GM12872 (cell line): ENCODE measurements around the gene ATP9B.

Source experiments
- TF ChIP-seq, protein P1 (sequence below): IDR thresholded peaks from 3 replicates; pipeline ENCODE4 v1.5.1; 2011; ENCODE audit warnings: low read depth, mild to moderate bottlenecking, low read length, moderate library complexity; ENCODE audit not compliant: insufficient read depth

The ATP9B gene

DNA sequence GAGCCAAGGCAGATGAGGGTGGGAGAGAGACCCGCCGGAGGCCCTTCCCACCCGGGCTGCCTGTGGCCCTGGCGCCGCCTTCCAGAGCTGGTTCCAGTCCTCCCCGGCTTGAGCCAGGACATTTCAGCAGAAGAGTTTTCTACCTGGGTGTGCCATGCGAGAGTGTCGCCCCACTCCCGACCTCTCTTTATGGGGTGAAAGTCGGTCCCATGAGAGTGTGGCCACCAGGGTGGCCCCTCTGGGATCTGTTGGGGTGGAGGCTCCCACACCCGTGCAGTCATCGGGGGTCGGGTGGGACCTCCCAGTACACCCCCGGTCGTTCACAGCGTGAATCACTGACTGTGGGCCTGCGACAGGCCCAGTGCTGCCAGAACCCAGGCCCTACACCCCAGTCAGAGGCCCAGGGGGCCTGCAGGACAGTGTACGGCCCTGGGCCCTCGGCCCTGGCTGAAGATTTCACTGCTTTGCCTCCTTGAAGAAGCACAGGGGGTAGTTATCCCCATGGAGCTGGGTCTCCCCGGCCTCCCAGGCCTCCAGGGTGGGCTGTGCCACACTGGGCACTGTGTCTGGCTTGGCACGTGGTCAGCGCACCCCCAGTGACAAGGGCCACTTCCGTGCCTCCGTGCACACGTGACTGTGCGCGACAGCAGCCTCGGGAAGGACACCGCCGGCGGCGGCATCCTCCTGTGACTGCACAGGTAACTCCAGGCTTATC is 332.5 kb downstream of the ATP9B start:
- TF ChIP-seq, protein P1, sequence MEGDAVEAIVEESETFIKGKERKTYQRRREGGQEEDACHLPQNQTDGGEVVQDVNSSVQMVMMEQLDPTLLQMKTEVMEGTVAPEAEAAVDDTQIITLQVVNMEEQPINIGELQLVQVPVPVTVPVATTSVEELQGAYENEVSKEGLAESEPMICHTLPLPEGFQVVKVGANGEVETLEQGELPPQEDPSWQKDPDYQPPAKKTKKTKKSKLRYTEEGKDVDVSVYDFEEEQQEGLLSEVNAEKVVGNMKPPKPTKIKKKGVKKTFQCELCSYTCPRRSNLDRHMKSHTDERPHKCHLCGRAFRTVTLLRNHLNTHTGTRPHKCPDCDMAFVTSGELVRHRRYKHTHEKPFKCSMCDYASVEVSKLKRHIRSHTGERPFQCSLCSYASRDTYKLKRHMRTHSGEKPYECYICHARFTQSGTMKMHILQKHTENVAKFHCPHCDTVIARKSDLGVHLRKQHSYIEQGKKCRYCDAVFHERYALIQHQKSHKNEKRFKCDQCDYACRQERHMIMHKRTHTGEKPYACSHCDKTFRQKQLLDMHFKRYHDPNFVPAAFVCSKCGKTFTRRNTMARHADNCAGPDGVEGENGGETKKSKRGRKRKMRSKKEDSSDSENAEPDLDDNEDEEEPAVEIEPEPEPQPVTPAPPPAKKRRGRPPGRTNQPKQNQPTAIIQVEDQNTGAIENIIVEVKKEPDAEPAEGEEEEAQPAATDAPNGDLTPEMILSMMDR: no peak

DNA sequence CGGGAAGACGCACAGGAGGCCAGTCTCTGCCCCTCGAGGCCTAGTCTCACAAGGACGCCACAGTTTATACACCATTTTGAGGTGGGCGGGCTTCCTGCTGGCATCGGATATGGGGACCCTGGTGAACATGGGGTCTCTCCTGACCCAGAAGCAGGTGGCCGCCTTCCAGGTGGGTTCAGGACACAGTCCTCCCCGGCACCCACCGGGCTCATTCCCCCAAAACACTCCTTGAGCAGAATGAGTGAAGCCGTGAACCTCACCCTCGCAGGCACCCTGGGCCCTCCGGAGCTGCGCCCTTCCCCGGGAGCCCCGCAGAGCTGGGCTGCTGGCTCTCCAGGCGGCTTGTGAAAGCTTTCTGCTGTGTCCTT is 333.0 kb downstream of the ATP9B start:
- TF ChIP-seq, protein P1: no peak

DNA sequence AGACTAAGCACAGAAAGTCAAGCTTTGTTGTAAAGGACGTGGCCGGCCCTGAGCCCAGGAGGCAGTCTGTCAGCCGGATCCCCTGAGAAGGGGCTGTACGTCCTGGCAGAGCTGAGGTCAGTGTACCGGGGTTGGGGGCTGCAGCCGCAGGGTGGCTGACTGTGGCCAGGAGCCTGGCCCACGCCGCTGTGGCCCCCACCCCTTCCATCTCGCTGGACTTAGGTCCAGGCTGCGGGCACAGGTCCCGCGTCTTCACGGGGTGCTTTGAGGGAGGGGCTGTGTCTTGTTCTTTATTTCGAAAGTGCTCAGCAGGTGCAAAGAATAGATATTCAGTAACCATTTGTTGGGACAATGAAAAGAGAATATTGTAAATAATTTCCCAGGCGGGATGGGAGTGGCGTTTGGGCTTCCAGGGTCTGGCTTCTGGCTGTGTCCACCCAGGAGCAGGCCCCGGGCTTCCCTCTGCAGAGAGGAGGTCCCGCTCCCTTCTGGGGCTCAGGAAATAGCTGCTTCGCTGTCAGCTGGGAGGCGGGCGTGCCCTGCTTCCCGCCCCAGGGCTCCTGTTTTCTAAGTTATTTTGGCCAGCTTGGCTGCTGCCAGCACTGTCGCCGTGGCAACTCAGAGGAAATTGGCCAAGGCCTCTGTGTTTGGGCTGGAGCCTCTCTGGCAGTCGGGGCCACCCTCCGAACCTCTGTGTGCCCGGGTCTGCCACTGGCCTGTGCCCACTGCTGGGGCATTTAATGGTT is 334.0 kb downstream of the ATP9B start:
- TF ChIP-seq, protein P1: no peak

DNA sequence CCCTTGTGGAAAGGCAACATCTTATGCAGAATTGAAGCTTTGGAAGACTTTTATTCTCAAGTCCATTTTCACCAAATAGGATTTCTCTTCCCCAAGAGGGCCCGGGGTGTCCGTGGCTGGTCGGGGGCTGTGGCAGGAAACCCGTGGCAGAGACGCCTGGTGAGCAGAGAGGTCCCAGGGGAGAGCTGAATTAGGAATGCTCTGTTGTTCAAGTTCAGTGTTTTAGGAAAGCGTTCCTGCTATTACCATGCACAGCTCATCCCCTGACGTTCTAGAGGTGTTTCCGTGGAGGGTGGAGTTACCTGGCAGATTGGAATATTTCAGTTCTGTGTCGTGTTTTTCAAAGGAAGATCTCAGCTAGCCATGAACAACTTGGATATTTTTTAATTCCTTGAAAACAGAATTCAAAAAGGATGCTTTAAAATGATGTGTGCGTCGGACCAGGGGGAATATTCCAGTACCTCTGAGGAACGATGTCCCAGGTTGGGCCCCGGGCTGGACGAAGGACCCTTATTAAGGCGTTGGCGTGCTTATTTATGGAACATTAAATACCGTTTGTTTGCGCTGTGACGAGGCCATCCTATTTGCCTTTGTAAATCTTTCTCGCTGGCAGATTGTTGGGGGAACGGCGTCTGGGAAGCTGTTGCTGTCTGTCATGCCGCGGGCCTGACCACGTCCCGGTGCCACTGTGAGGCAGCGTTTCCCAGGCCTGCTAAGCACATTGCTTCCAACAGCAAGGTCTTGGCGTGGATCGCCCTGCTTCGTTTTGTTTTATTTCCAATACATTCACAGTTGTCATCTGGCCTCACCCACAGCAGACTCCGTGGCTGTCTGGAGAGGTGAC is 334.8 kb downstream of the ATP9B start:
- TF ChIP-seq, protein P1: no peak

DNA sequence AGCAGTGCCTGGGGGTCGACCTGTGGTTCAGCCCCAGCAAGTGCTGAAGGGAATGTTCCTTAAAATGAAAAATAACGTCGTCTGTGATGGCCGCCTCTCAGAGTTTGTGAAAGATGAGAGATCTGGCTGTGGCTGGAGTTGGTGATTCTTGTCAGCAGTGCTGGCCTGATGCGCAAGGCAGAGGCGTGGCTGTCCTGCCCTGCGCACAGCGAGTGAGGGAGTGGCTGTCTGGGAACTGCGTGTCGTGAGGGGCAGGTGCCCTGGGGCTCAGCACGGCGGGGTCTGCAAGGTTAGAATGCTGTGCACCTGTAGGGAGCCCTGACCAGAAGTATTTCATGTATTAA is 335.3 kb downstream of the ATP9B start:
- TF ChIP-seq, protein P1: no peak

DNA sequence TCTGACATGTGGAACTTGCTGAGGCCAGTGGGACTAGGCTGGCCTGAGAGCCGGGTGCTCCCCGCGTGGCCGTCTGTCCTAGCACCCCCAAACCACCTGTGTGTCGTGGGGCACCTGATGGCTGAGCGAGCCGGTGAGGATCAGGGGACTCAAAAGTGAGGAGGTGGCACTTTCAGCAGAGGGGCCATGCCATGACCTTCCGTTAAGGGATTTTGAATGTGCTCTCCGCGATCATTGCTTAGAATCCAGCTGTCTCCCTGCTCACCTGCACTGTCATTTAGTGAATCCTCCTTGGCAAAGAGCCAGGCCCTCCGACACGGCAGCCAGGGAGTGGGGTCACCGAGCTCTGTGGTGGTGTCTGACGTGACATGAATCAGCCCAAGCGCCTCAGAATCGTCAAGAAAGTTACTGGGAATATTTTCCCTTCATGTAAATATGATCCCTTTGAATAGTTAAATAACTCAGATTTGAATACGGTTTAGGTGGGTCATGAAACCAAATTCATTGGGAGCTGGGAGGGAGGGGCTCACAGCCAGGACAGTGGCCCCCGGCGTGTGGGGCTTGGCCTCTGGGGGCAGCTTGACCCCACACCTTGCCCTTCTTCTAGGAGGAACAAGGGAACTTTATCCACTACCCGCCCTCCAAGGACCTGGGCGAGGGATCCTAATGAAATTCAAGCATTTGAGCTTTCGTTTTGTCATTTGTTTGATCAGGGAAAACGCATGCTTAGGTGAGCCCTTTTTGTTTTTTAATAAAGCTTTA is 336.0 kb downstream of the ATP9B start:
- TF ChIP-seq, protein P1: no peak
